Measurements from ENCODE around the gene MXRA7. TPM values are rescaled to one million over a fixed set of nuclear protein-coding genes. Genes with fewer than 3 reads are reported as not detected.

Gene MXRA7
- total and polyA plus RNA-seq, 4 donors = 4.8 to 22.1 (median 11.3) TPM

GRCh38 chr17:76736349-76737081, 25.8 kb upstream of the MXRA7 start:
- Histone ChIP-seq H3K27me3 (ENCODE audit: control insufficient read depth in 4 of 4, insufficient read depth in 4 of 4, low read length in 3 of 4) (no peaks in the 10 kb centered on the region), H3K9me3 (ENCODE audit: control insufficient read depth in 4 of 4, low read length in 3 of 4) (no peaks in the 10 kb centered on the region), H3K9ac (ENCODE audit: low read depth in 1 of 2, low read length in 2 of 2) (peak overlapping the region; percentile 99), H3K27ac (ENCODE audit: low read depth in 1 of 2, low read length in 2 of 2) (peak overlapping the region; percentile 93 to 99), H3K4me3 (ENCODE audit: low read depth in 1 of 3, low read length in 3 of 3) (peak overlapping the region; percentile 96 to 100 (median 99)), H3K36me3 (ENCODE audit: control insufficient read depth in 4 of 4, insufficient read depth in 3 of 4, low read depth in 1 of 4, low read length in 3 of 4) (peaks cover 7 to 34% (median 23%) of the 10 kb centered on the region in 4 donors), H3K4me1 (ENCODE audit: control insufficient read depth in 4 of 4, insufficient read depth in 4 of 4, low read length in 3 of 4) (peaks cover 1 to 50% (median 44%) of the 10 kb centered on the region in 4 donors)
- WGBS = under 1% methylated on average over 117 of the region's 117 CpGs
- peak; percentile 5 for TF ChIP-seq SP1 (IDR thresholded peaks at IDR 0.05)
- TF ChIP-seq ATF3 (IDR thresholded peaks at IDR 0.05) = no peak
- TF ChIP-seq FOXA2 (IDR thresholded peaks at IDR 0.05) = no peak
- TF ChIP-seq TAF1 (conservative IDR thresholded peaks at IDR 0.05) = no peak
- TF ChIP-seq ZBTB33 (IDR thresholded peaks at IDR 0.05) = no peak
- peak; percentile 92 for TF ChIP-seq YY1 (IDR thresholded peaks at IDR 0.05)
- TF ChIP-seq JUND (IDR thresholded peaks at IDR 0.05) = no peak
- TF ChIP-seq RXRA (IDR thresholded peaks at IDR 0.05) = peak in 1 of 2 donors; percentile 2
- TF ChIP-seq CTCF (IDR thresholded peaks at IDR 0.05; ENCODE audit: low read depth, low read length, missing input control) = peak; percentile 17
- peak; percentile 84 for DNase-seq (ENCODE audit: low spot score)

GRCh38 chr17:76735586-76736348, 25.0 kb upstream of the MXRA7 start:
- Histone ChIP-seq H3K4me3 (ENCODE audit: low read depth in 1 of 3, low read length in 3 of 3) (peak overlapping the region; percentile 96 to 100 (median 99)), H3K27me3 (ENCODE audit: control insufficient read depth in 4 of 4, insufficient read depth in 4 of 4, low read length in 3 of 4) (no peaks in the 10 kb centered on the region), H3K36me3 (ENCODE audit: control insufficient read depth in 4 of 4, insufficient read depth in 3 of 4, low read depth in 1 of 4, low read length in 3 of 4) (peaks cover 7 to 38% (median 26%) of the 10 kb centered on the region in 4 donors), H3K9ac (ENCODE audit: low read depth in 1 of 2, low read length in 2 of 2) (peak overlapping the region; percentile 99), H3K27ac (ENCODE audit: low read depth in 1 of 2, low read length in 2 of 2) (peak overlapping the region; percentile 93 to 99), H3K9me3 (ENCODE audit: control insufficient read depth in 4 of 4, low read length in 3 of 4) (no peaks in the 10 kb centered on the region), H3K4me1 (ENCODE audit: control insufficient read depth in 4 of 4, insufficient read depth in 4 of 4, low read length in 3 of 4) (peaks cover 1 to 50% (median 44%) of the 10 kb centered on the region in 4 donors)
- WGBS = 2% methylated on average over 20 of the region's 20 CpGs
- TF ChIP-seq REST (IDR thresholded peaks at IDR 0.05) = no peak
- no peak for TF ChIP-seq GABPA (IDR thresholded peaks at IDR 0.05 in 1 of 2, conservative IDR thresholded peaks at IDR 0.05 in 1 of 2)
- no peak for TF ChIP-seq ZBTB33 (IDR thresholded peaks at IDR 0.05)
- no peak for TF ChIP-seq ATF3 (IDR thresholded peaks at IDR 0.05)
- TF ChIP-seq HNF4A (conservative IDR thresholded peaks at IDR 0.05) = peak in 1 of 2 donors; percentile 69
- peak; percentile 23 for TF ChIP-seq SP1 (IDR thresholded peaks at IDR 0.05)
- TF ChIP-seq RAD21 (IDR thresholded peaks at IDR 0.05) = no peak
- TF ChIP-seq TAF1 (conservative IDR thresholded peaks at IDR 0.05) = no peak
- TF ChIP-seq MAX (IDR thresholded peaks at IDR 0.05) = peak; percentile 10
- TF ChIP-seq CTCF (IDR thresholded peaks at IDR 0.05; ENCODE audit: low read depth, low read length, missing input control) = no peak
- no peak for TF ChIP-seq YY1 (IDR thresholded peaks at IDR 0.05)
- TF ChIP-seq RXRA (IDR thresholded peaks at IDR 0.05) = peak in 1 of 2 donors; percentile 15
- DNase-seq (ENCODE audit: low spot score) = no peak

Measured in liver (tissue), 9 donors.